A549 (cell line): ENCODE data around the gene TYMS. TPM values are rescaled to one million over a fixed set of nuclear protein-coding genes. Genes with fewer than 3 reads are reported as not detected.
"Not testable (repeated sequence)": the region's sequence is repeated elsewhere in the genome, so short reads cannot be mapped to it uniquely, and the experiment has no call there.

ENCODE experiments used
- ATAC-seq, 2 experiments: fragments of 200-7000 bp in 1 of 2; fragments of >200 bp in 1 of 2; cut with Nextera tagmentation in 1 of 2; cut with Tn5 transposase in 1 of 2; 3 replicates each; pipeline versions ENCODE4 v1.8.0 to v1.9.1; 2018 to 2020; ENCODE audit warnings: mild to moderate bottlenecking in 1 of 2, moderate library complexity in 1 of 2
- CTCF ChIA-PET: fragments of 300-600 bp; sonication (Branson Sonifier 250); formaldehyde crosslinking; extraction: SDS; loops from one replicate; lab custom pipeline; 2021; ENCODE audit warnings: antibody characterized with exemption, inconsistent platforms; lab: Yijun Ruan, JAX
- POLR2A ChIA-PET: fragments of 350-600 bp; formaldehyde crosslinking; extraction: SDS; loops from one replicate; lab custom pipeline; 2021; ENCODE audit warnings: antibody characterized with exemption, inconsistent platforms; lab: Yijun Ruan, JAX
- DNase-seq, 2 experiments: peaks; one replicate each; pipeline versions ENCODE4 v3.0.0 to v3.0.0-alpha.2; 2011 to 2016; ENCODE audit warnings: low read depth in 1 of 2, low spot score in 1 of 2
- FAIRE-seq: peaks from 2 replicates; lab custom pipeline; 2011; peaks lifted over from hg19 to GRCh38; lab: Jason Lieb, UNC
- H3K27ac ChIP-seq, 2 experiments: fragments of >200 bp; sonication (Bioruptor Twin); formaldehyde crosslinking; 3 replicates each; pipeline ENCODE4 v1.5.1; 2016 to 2017
- H3K4me1 ChIP-seq: fragments of >200 bp; sonication (Bioruptor Twin); formaldehyde crosslinking; 3 replicates; pipeline ENCODE4 v1.6.1; 2016
- H3K4me2 ChIP-seq: fragments of >200 bp; sonication (Bioruptor Twin); formaldehyde crosslinking; 3 replicates; pipeline ENCODE4 v1.6.1; 2016
- H3K4me3 ChIP-seq: fragments of >200 bp; sonication (Bioruptor Twin); formaldehyde crosslinking; 3 replicates; pipeline ENCODE4 v1.5.1; 2016
- H3K9me3 ChIP-seq: fragments of >200 bp; sonication (Bioruptor Twin); formaldehyde crosslinking; 3 replicates; pipeline ENCODE4 v1.6.1; 2016
- BHLHE40 ChIP-seq: IDR thresholded peaks from 2 replicates; pipeline ENCODE4 v1.6.1; 2012; ENCODE audit warnings: low read depth, low read length, inconsistent platforms
- CHD4 ChIP-seq: fragments of 200-600 bp; sonication (generic); IDR thresholded peaks from 2 replicates; pipeline ENCODE4 v1.6.1; 2016; ENCODE audit warnings: antibody characterized with exemption, mild to moderate bottlenecking, borderline replicate concordance
- E2F6 ChIP-seq: IDR thresholded peaks from 2 replicates; pipeline ENCODE4 v1.6.1; 2012; ENCODE audit warnings: low read depth, borderline replicate concordance
- EHF ChIP-seq: fragments of 250-450 bp; sonication (Bioruptor Pico); IDR thresholded peaks from 2 replicates; pipeline ENCODE4 v1.5.0; 2020; ENCODE audit warnings: mild to moderate bottlenecking
- ELK1 ChIP-seq: fragments of 150-350 bp; IDR thresholded peaks from 2 replicates; pipeline ENCODE4 v1.6.1; 2014; ENCODE audit warnings: low read depth, mild to moderate bottlenecking, low read length
- FOSB ChIP-seq: fragments of 250-450 bp; sonication (Bioruptor Pico); IDR thresholded peaks from 2 replicates; pipeline ENCODE4 v1.5.0; 2020; ENCODE audit warnings: mild to moderate bottlenecking, moderate library complexity
- GATA3 ChIP-seq: IDR thresholded peaks from 2 replicates; pipeline ENCODE4 v1.6.1; 2012; ENCODE audit warnings: borderline replicate concordance
- HEYL ChIP-seq: fragments of 250-450 bp; sonication (Bioruptor Pico); IDR thresholded peaks from 2 replicates; pipeline ENCODE4 v1.8.0; 2021; ENCODE audit warnings: mild to moderate bottlenecking, moderate library complexity
- HOXB13 ChIP-seq: fragments of 250-450 bp; sonication (Bioruptor Pico); IDR thresholded peaks from 2 replicates; pipeline ENCODE4 v1.5.0; 2020; ENCODE audit warnings: low read depth, mild to moderate bottlenecking, moderate library complexity
- JUN ChIP-seq, 2 experiments: fragments of >200 bp; sonication (Bioruptor Twin); formaldehyde crosslinking; IDR thresholded peaks; 2 replicates in 1 of 2; 3 replicates in 1 of 2; pipeline ENCODE4 v1.6.1; 2016 to 2017
- KDM1A ChIP-seq: fragments of 200-600 bp; sonication (generic); IDR thresholded peaks from 2 replicates; pipeline ENCODE4 v1.6.1; 2016; ENCODE audit warnings: low read depth, mild to moderate bottlenecking
- KDM5A ChIP-seq: fragments of 200-600 bp; sonication (generic); IDR thresholded peaks from 2 replicates; pipeline ENCODE4 v1.6.1; 2016; ENCODE audit warnings: antibody characterized with exemption, mild to moderate bottlenecking
- MAX ChIP-seq: IDR thresholded peaks from 2 replicates; pipeline ENCODE4 v1.6.1; 2012
- NFE2L2 ChIP-seq: fragments of 150-350 bp; conservative IDR thresholded peaks from 2 replicates; pipeline ENCODE4 v1.6.1; 2014; ENCODE audit warnings: low read length
- NPAS2 ChIP-seq: fragments of 250-450 bp; sonication (Bioruptor Pico); IDR thresholded peaks from 2 replicates; pipeline ENCODE4 v1.8.0; 2022; ENCODE audit warnings: mild to moderate bottlenecking, moderate library complexity, borderline replicate concordance
- PBX3 ChIP-seq: IDR thresholded peaks from 2 replicates; pipeline ENCODE4 v1.6.1; 2012
- POLR2A ChIP-seq: IDR thresholded peaks from 2 replicates; pipeline ENCODE4 v1.6.1; 2012; ENCODE audit warnings: mild to moderate bottlenecking, low read length
- POLR2AphosphoS2 ChIP-seq: conservative IDR thresholded peaks from 2 replicates; pipeline ENCODE4 v1.6.1; 2012; ENCODE audit warnings: low read length, improper control_type of control experiment, inconsistent platforms
- RFX5 ChIP-seq: fragments of 450-650 bp; IDR thresholded peaks from 2 replicates; pipeline ENCODE4 v1.7.1; 2014; ENCODE audit warnings: antibody characterized with exemption, mild to moderate bottlenecking, moderate library complexity
- SREBF2 ChIP-seq: fragments of 450-650 bp; IDR thresholded peaks from 2 replicates; pipeline ENCODE4 v1.6.1; 2014; ENCODE audit warnings: mild to moderate bottlenecking, moderate library complexity
- USF2 ChIP-seq: fragments of 450-650 bp; IDR thresholded peaks from 2 replicates; pipeline ENCODE4 v1.6.1; 2014; ENCODE audit warnings: antibody characterized with exemption
- ZNF302 ChIP-seq: fragments of 250-450 bp; sonication (Bioruptor Pico); IDR thresholded peaks from 2 replicates; pipeline ENCODE4 v1.9.0; 2021; ENCODE audit warnings: inconsistent platforms, mild to moderate bottlenecking, moderate library complexity
- ZSCAN20 ChIP-seq: fragments of 250-450 bp; sonication (Bioruptor Pico); IDR thresholded peaks from 2 replicates; pipeline ENCODE4 v1.8.0; 2022; ENCODE audit warnings: mild to moderate bottlenecking, moderate library complexity
- WGBS: methylation state at CpG from one replicate; pipeline ENCODE4 v1.1.6; 2017; ENCODE audit errors: missing lambda C conversion rate; 5-methylcytosine and 5-hydroxymethylcytosine counted together
- polyA plus RNA-seq, 4 experiments: library from polyadenylated mRNA; depleted of rRNA in 3 of 4; stranded (reverse); fragments of >200 nt; fragmentation: RNase III in 1 of 4; extraction: RNeasy Plus Mini Kit Qiagen cat#74134 plus additional on column Dnase treatment in 1 of 4; gene quantifications; 2 replicates in 3 of 4; 3 replicates in 1 of 4; pipeline ENCODE4 v1.2.3, GENCODE V29; 2011 to 2017

Gene TYMS
- polyA plus RNA-seq, 2 of the 4 experiments (the other 2 are of a cell fraction) = 118 to 173 TPM

- WGBS = 92% methylated on average over 4 of the region's 4 CpGs
- ChIA-PET POLR2A (no interaction called here), CTCF (interaction anchor here (1.1 kb wide), 1 partner anchor 11 kb away, joined by 3 read pairs; no protein-coding TSS in a partner anchor)
- H3K9me3 ChIP-seq = no peaks in the 10 kb centered on the region
- no peak overlapping the region for H3K4me3 ChIP-seq
- ATAC-seq (no peak), DNase-seq (no peak), FAIRE-seq (no peak)
- TF ChIP-seq HOXB13 (CRISPR knock-in tag) (no peak), MAX (no peak), EHF (CRISPR knock-in tag) (no peak), KDM5A (no peak), JUN (IDR thresholded peaks at IDR 0.05) (no peak), CHD4 (no peak), PBX3 (no peak), POLR2A (no peak), NFE2L2 (no peak), FOSB (CRISPR knock-in tag) (no peak), ELK1 (no peak), ZSCAN20 (CRISPR knock-in tag) (no peak), POLR2AphosphoS2 (no peak), RFX5 (no peak), E2F6 (no peak)
- H3K4me1 ChIP-seq = peaks cover 10% of the 10 kb centered on the region; the same call in 1 of the 3 replicates
- no peak overlapping the region for H3K27ac ChIP-seq
- no peak overlapping the region for H3K4me2 ChIP-seq
Observed at GRCh38 chr18:680392-680791, 22.9 kb downstream of the TYMS start.

- Histone ChIP-seq H3K4me1 (peaks cover 10% of the 10 kb centered on the region; the same call in 1 of the 3 replicates), H3K4me3 (no peak overlapping the region), H3K9me3 (no peaks in the 10 kb centered on the region), H3K4me2 (no peak overlapping the region), H3K27ac (no peak overlapping the region)
- ATAC-seq (no peak), FAIRE-seq (no peak), DNase-seq (no peak)
- CTCF ChIA-PET = no interaction called here
- POLR2A ChIA-PET = no interaction called here
- TF ChIP-seq GATA3 (no peak), JUN (IDR thresholded peaks at IDR 0.05) (no peak), BHLHE40 (no peak), FOSB (CRISPR knock-in tag) (no peak), NPAS2 (CRISPR knock-in tag) (no peak), KDM1A (no peak), ZNF302 (no peak), USF2 (no peak), SREBF2 (no peak), ZSCAN20 (CRISPR knock-in tag) (no peak), HEYL (CRISPR knock-in tag) (no peak), POLR2A (no peak)
- 88% methylated on average over 5 of the region's 5 CpGs for WGBS
Observed at GRCh38 chr18:681985-682384, 24.5 kb downstream of the TYMS start.

- POLR2A ChIA-PET, DNase-seq, H3K27ac ChIP-seq, CTCF ChIA-PET, ATAC-seq, H3K4me2 ChIP-seq, FAIRE-seq, H3K9me3 ChIP-seq, H3K4me3 ChIP-seq: not testable (repeated sequence)
- H3K4me1 ChIP-seq = peaks cover 10% of the 10 kb centered on the region; the same call in 1 of the 3 replicates
- WGBS = 93% methylated on average over 9 of the region's 9 CpGs
Observed at GRCh38 chr18:682416-682815, 25.0 kb downstream of the TYMS start.
